Testis (tissue), 2 donors: Measurements from ENCODE around the gene LRRFIP2.

Experiments used
- CTCF ChIP-seq, 3 experiments: fragments of 450-650 bp in 2 of 3; fragments of 200-600 bp in 1 of 3; sonication (generic) in 1 of 3; IDR thresholded peaks; one replicate each; pipeline ENCODE4 v1.5.1; 2016 to 2019; ENCODE audit warnings: antibody characterized with exemption in 3 of 3, mild to moderate bottlenecking in 2 of 3, moderate library complexity in 1 of 3
- POLR2A ChIP-seq: fragments of 450-650 bp; IDR thresholded peaks from one replicate; pipeline ENCODE4 v1.6.1; 2017; ENCODE audit warnings: antibody characterized with exemption, mild to moderate bottlenecking, moderate library complexity

GRCh38 chr3:37223141-37223558, 48.8 kb upstream of the LRRFIP2 start:
- TF ChIP-seq POLR2A = no peak
- no peak for TF ChIP-seq CTCF (IDR thresholded peaks at IDR 0.05)
